CD4-positive, alpha-beta T cell treated with Interleukin-17A for 4 hours (primary cell): Measurements from ENCODE around the gene TOP1.

ENCODE experiments used
- DNase-seq: peaks from one replicate; pipeline ENCODE4 v3.0.0-alpha.2; 2020; ENCODE audit warnings: mixed read lengths

The TOP1 gene

DNA sequence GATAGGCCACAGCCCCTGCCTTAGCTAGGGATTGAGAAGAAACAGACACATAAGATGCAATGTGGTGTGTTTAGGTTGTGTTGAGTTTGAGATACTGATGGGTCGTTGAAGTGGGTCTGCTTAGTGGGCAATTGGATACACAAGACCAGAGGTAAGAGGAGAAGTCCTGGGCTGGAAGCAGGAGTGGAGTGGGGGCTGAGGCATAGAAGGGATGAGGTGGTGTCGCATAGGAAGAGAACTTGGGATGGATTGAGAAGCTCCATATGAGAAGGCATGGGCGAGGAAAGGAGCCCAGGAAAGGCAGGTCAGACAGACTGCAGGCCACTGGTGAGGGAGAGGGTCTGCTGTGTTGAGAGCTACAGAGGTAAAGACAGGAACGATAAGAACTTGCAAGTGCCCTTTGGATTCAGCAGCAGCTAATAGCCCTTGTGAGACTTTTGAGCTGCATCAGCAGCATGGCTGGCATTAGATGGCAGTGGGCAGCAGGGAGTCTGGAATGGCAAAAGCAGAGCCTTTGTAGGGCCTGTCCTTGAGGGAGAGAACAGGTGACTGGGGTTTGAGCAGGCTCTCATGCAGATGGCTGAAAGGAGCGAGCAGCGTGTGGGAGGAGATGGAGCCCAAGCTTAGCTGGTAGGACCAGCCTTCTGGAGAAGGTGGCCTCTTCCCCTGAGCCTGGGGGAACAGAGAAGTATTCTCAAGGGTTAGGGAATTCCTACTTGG, 141.9 kb downstream of the TOP1 start:
- DNase-seq: no peak

DNA sequence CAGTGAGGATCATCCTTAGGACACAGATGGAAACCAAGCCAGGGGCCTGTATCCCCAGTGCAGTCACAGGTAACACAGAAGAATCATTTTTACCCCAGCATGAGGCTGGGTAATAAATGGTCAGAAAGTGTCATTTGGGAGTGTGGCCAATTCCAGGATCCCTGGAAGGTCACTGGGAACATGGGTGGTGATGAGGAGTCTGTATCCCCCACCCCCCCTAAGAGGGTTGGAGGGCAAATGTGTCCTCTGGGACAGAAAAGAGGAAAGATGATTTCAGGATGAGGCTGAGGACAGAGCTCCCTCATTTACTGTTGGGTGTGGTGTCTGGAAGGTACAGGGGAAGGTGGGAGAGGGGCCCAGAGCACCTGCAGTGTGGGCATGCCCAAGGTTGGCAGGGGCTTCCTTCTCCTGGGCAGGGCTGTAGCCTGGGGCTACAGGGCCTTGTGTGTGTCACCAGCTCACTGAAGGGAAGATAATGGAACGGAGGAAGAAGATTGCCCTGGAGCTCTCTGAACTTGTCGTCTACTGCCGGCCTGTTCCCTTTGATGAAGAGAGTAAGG, 143.2 kb downstream of the TOP1 start:
- no peak for DNase-seq

DNA sequence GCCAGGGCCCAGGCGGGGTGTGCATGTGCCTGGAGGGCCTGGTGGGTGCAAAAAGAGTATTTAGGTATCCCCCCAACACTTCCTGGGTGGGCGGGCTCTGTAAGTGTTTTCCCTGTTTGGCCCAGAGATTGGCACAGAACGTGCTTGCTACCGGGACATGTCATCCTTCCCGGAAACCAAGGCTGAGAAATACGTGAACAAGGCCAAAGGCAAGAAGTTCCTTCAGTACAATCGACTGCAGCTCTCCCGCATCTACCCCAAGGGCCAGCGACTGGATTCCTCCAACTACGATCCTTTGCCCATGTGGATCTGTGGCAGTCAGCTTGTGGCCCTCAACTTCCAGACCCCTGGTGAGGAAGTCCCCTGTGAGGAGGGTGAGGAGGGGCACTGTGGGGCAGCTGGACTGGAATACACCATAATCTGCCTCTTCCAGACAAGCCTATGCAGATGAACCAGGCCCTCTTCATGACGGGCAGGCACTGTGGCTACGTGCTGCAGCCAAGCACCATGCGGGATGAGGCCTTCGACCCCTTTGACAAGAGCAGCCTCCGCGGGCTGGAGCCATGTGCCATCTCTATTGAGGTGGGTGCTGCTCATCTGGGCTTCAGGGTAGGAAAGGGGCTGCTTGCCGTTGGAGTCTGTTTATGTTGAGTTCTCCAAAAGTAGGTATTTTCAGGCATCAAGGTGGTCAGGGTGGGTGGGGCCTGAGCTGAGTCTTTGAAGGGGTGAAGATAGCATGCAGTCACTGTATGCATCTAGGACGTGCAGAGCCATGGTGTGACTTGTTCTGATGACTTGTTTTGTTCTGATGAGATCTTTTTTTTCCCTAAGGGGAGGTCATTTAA, 143.9 kb downstream of the TOP1 start:
- DNase-seq: no peak

DNA sequence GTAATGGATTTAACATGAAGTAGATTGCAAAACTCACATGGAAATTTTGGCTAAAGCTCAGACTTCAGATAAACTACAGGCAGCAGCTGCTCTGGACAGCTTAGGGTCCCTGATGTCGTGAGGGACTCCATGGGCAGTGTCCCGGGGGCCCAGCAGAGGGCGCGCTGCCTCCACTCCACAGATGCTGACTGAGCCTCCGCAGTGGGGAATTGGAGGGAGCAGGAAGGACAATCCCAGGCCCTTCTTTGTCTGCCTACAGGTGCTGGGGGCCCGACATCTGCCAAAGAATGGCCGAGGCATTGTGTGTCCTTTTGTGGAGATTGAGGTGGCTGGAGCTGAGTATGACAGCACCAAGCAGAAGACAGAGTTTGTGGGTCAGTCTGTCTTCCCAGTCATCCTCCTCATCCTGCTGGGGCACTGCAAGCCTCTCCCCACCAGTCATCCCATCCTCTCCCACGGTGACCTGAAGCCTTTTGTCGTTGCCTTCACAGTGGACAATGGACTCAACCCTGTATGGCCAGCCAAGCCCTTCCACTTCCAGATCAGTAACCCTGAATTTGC, 144.6 kb downstream of the TOP1 start:
- DNase-seq: peak; percentile 82

GRCh38 chr20:41173791-41174341, 145.2 kb downstream of the TOP1 start:
- no peak for DNase-seq
